Right renal cortex interstitium (tissue), 3 donors: Measurements from ENCODE around the gene NELFA. TPM values are rescaled to one million over a fixed set of nuclear protein-coding genes. Genes with fewer than 3 reads are reported as not detected.

Experiments
- DNase-seq, 3 donors: peaks; one replicate each; pipeline ENCODE4 v3.0.0-alpha.2; 2013; ENCODE audit warnings: low read depth in 3 of 3, low spot score in 2 of 3
- polyA plus RNA-seq, 3 donors: library from polyadenylated mRNA; unstranded; fragments of 120-200 nt; gene quantifications; one replicate each; pipeline ENCODE4 v1.2.1, GENCODE V29; 2013; ENCODE audit not compliant: insufficient read length in 3 of 3

NELFA gene
- polyA plus RNA-seq, 3 donors: 23.7 to 25.8 (median 24.4) TPM

- DNase-seq: no peak
Measured at GRCh38 chr4:1983846-1984405, 24.8 kb downstream of the NELFA start.

GRCh38 chr4:1983053-1983845, 25.5 kb downstream of the NELFA start:
- DNase-seq: no peak

GRCh38 chr4:1982124-1983052, 26.4 kb downstream of the NELFA start:
- DNase-seq: no peak

GRCh38 chr4:1981251-1982058, 27.3 kb downstream of the NELFA start:
- DNase-seq: no peak

- no peak for DNase-seq
Measured at GRCh38 chr4:1980561-1981041, 28.2 kb downstream of the NELFA start.

GRCh38 chr4:1979477-1980196, 29.1 kb downstream of the NELFA start:
- DNase-seq: no peak

GRCh38 chr4:1978741-1979476, 29.9 kb downstream of the NELFA start:
- DNase-seq: no peak

- no peak for DNase-seq
Measured at GRCh38 chr4:1978226-1978625, 30.5 kb downstream of the NELFA start.

GRCh38 chr4:1976416-1977352, 32.1 kb downstream of the NELFA start:
- no peak for DNase-seq

- no peak for DNase-seq
Measured at GRCh38 chr4:1975880-1976279, 32.9 kb downstream of the NELFA start.

GRCh38 chr4:1975391-1975801, 33.4 kb downstream of the NELFA start:
- no peak for DNase-seq

GRCh38 chr4:1974840-1975239, 33.9 kb downstream of the NELFA start:
- no peak for DNase-seq

GRCh38 chr4:1973661-1974060, 35.1 kb downstream of the NELFA start:
- no peak for DNase-seq

GRCh38 chr4:1973218-1973617, 35.6 kb downstream of the NELFA start:
- no peak for DNase-seq

GRCh38 chr4:1972414-1972813, 36.4 kb downstream of the NELFA start:
- DNase-seq: no peak

- DNase-seq: no peak
Measured at GRCh38 chr4:1971456-1972200, 37.1 kb downstream of the NELFA start.

GRCh38 chr4:1970926-1971325, 37.8 kb downstream of the NELFA start:
- DNase-seq: no peak
